Gastroesophageal sphincter (tissue), 4 donors: ENCODE results near the gene KCNT1. TPM values are rescaled to one million over a fixed set of nuclear protein-coding genes. Genes with fewer than 3 reads are reported as not detected.

Source experiments
- ATAC-seq: fragments of 150-250 bp; one replicate; pipeline ENCODE4 v1.9.1; 2016; ENCODE audit warnings: mild to moderate bottlenecking, moderate library complexity
- H3K27ac ChIP-seq, 4 donors: fragments of 200-600 bp; sonication (generic) in 3 of 4; 1 replicate in 3 of 4; 2 replicates in 1 of 4; pipeline ENCODE4 v1.5.1; 2016 to 2019
- H3K27me3 ChIP-seq: fragments of 200-600 bp; sonication (generic); one replicate; pipeline ENCODE4 v1.5.1; 2019
- H3K36me3 ChIP-seq, 2 donors: fragments of 200-600 bp; sonication (generic); one replicate each; pipeline ENCODE4 v1.5.1; 2019; ENCODE audit warnings: control low read depth in 1 of 2
- H3K4me1 ChIP-seq, 3 donors: fragments of 200-600 bp; sonication (generic); 1 replicate in 2 of 3; 2 replicates in 1 of 3; pipeline ENCODE4 v1.5.1; 2016 to 2019; ENCODE audit warnings: control low read depth in 2 of 3
- H3K4me3 ChIP-seq, 2 donors: fragments of 200-600 bp; sonication (generic); one replicate each; pipeline ENCODE4 v1.5.1; 2019; ENCODE audit warnings: mild to moderate bottlenecking in 1 of 2, moderate library complexity in 1 of 2
- H3K9me3 ChIP-seq, 3 donors: fragments of 200-600 bp; sonication (generic); one replicate each; pipeline ENCODE4 v1.5.1; 2017 to 2019; ENCODE audit warnings: control low read depth in 2 of 3
- EP300 ChIP-seq: sonication (generic); formaldehyde crosslinking; IDR thresholded peaks from one replicate; pipeline ENCODE4 v1.6.1; 2017; ENCODE audit warnings: antibody characterized with exemption, mild to moderate bottlenecking
- POLR2A ChIP-seq, 2 donors: fragments of 450-650 bp; IDR thresholded peaks; one replicate each; pipeline ENCODE4 v1.6.1; 2017; ENCODE audit warnings: antibody characterized with exemption in 2 of 2, mild to moderate bottlenecking in 2 of 2, moderate library complexity in 1 of 2
- POLR2AphosphoS5 ChIP-seq: sonication (generic); formaldehyde crosslinking; IDR thresholded peaks from one replicate; pipeline ENCODE4 v1.6.1; 2017; ENCODE audit warnings: antibody characterized with exemption
- whole genome bisulfite sequencing, 2 donors: methylation state at CpG; one replicate each; pipeline ENCODE4 v1.1.5; 2018; ENCODE audit warnings: low coverage in 1 of 2; 5-methylcytosine and 5-hydroxymethylcytosine counted together
- total RNA-seq, 4 donors: library from RNA; depleted of rRNA; stranded (reverse); fragments of >200 nt; gene quantifications; one replicate each; pipeline ENCODE4 v1.1.0, GENCODE V29; 2016
- TF ChIP-seq, protein P1 (sequence below), 4 experiments: fragments of 200-600 bp in 2 of 4; fragments of 450-650 bp in 2 of 4; sonication (generic) in 1 of 4; IDR thresholded peaks; one replicate each; pipeline ENCODE4 v1.5.1; 2017 to 2019; ENCODE audit warnings: antibody characterized with exemption in 4 of 4, mild to moderate bottlenecking in 2 of 4, moderate library complexity in 2 of 4

KCNT1 gene
- total RNA-seq, 4 donors from 2014 or later, result 0.19 TPM; not detected in 3

GRCh38 chr9:135772056-135772646 lies 70.2 kb downstream of the KCNT1 start:
- TF ChIP-seq, protein P1, sequence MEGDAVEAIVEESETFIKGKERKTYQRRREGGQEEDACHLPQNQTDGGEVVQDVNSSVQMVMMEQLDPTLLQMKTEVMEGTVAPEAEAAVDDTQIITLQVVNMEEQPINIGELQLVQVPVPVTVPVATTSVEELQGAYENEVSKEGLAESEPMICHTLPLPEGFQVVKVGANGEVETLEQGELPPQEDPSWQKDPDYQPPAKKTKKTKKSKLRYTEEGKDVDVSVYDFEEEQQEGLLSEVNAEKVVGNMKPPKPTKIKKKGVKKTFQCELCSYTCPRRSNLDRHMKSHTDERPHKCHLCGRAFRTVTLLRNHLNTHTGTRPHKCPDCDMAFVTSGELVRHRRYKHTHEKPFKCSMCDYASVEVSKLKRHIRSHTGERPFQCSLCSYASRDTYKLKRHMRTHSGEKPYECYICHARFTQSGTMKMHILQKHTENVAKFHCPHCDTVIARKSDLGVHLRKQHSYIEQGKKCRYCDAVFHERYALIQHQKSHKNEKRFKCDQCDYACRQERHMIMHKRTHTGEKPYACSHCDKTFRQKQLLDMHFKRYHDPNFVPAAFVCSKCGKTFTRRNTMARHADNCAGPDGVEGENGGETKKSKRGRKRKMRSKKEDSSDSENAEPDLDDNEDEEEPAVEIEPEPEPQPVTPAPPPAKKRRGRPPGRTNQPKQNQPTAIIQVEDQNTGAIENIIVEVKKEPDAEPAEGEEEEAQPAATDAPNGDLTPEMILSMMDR (IDR thresholded peaks at IDR 0.05), result no peak
- Histone ChIP-seq H3K4me3 (no peak overlapping the region), H3K36me3 (no peaks in the 10 kb centered on the region), H3K4me1 (no peaks in the 10 kb centered on the region), H3K9me3 (peaks cover 0 to 2% (median 0%) of the 10 kb centered on the region in 3 donors), H3K27me3 (peaks cover 85% of the 10 kb centered on the region), H3K27ac (no peak overlapping the region)
- no CpG with 5 or more reads among the region's 13 CpGs for WGBS, 2 donors
- ATAC-seq, result no peak

DNA sequence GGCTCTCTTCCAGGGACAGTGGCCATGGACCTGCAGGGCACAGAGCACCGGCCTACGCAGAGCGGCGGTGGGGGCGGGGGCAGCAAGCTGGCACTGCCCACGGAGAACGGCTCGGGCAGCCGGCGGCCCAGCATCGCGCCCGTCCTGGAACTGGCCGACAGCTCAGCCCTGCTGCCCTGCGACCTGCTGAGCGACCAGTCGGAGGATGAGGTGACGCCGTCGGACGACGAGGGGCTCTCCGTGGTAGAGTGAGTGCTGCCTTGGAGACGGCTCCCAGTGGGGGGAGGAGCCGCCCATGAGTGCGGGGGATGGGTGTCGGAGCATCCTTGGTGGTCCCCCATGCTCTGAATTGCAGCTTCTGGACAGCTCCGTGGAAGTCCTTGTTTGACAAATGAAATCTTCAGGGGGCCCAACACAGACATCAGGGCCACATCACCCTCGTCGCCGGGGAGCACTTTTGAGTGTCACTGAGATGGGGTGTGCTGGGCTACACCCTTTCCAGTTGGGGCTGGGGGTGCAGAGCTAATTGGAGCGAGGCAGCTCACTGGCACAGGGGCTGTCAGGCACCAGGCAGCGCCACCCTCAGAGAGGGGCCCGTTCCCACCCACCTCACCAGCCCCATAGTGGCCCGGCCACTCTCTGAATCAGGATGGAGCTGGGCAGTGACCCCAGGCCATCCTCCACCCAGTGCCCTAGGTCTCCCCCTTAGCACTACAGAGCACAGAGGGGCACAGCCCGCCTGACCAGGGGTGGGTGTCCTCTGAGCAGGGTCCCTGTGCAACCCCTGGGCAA lies 70.9 kb downstream of the KCNT1 start:
- H3K27ac ChIP-seq, result no peak overlapping the region
- no peaks in the 10 kb centered on the region for H3K4me1 ChIP-seq
- peaks cover 79% of the 10 kb centered on the region for H3K27me3 ChIP-seq
- no peaks in the 10 kb centered on the region for H3K36me3 ChIP-seq
- TF ChIP-seq EP300 (no peak), POLR2AphosphoS5 (no peak), POLR2A (IDR thresholded peaks at IDR 0.05) (no peak)
- TF ChIP-seq, protein P1 (IDR thresholded peaks at IDR 0.05), result no peak
- ATAC-seq, result no peak
- no peak overlapping the region for H3K4me3 ChIP-seq
- no peaks in the 10 kb centered on the region for H3K9me3 ChIP-seq
- WGBS, 2 donors, result no CpG with 5 or more reads among the region's 36 CpGs

- Histone ChIP-seq H3K4me3 (no peak overlapping the region), H3K4me1 (no peaks in the 10 kb centered on the region), H3K36me3 (no peaks in the 10 kb centered on the region), H3K27ac (no peak overlapping the region), H3K27me3 (peaks cover 81% of the 10 kb centered on the region), H3K9me3 (no peaks in the 10 kb centered on the region)
- 75 to 83% methylated on average over 1 to 8 of the region's 11 CpGs for WGBS, 2 donors
- ATAC-seq, result no peak
- TF ChIP-seq POLR2A (IDR thresholded peaks at IDR 0.05) (no peak), EP300 (no peak), POLR2AphosphoS5 (no peak)
- TF ChIP-seq, protein P1 (IDR thresholded peaks at IDR 0.05), result no peak
These were observed 71.7 kb downstream of the KCNT1 start for GRCh38 chr9:135773530-135774238.

GRCh38 chr9:135774239-135774747 lies 72.3 kb downstream of the KCNT1 start:
- H3K36me3 ChIP-seq, result no peaks in the 10 kb centered on the region
- no peaks in the 10 kb centered on the region for H3K9me3 ChIP-seq
- no peaks in the 10 kb centered on the region for H3K4me1 ChIP-seq
- H3K27me3 ChIP-seq, result peaks cover 81% of the 10 kb centered on the region
- ATAC-seq, result no peak
- no peak overlapping the region for H3K27ac ChIP-seq
- H3K4me3 ChIP-seq, result no peak overlapping the region
- no peak for TF ChIP-seq POLR2AphosphoS5
- TF ChIP-seq, protein P1 (IDR thresholded peaks at IDR 0.05), result no peak
- no peak for TF ChIP-seq POLR2A (IDR thresholded peaks at IDR 0.05)
- TF ChIP-seq EP300, result no peak
- WGBS, 2 donors, result 71 to 100% methylated on average over 1 to 2 of the region's 15 CpGs
